Airway epithelial cell (primary cell): ENCODE measurements around the gene HLA-DOB. TPM values are rescaled to one million over a fixed set of nuclear protein-coding genes. Genes with fewer than 3 reads are reported as not detected.

Experiments used
- total RNA-seq: library from RNA; depleted of rRNA; stranded (reverse); fragments of >200 nt; gene quantifications from 2 replicates; pipeline ENCODE4 v1.2.3, GENCODE V29; 2015

HLA-DOB gene
- 1.5 and 2.2 TPM in 2 replicates for total RNA-seq

GRCh38 chr6:32816746-32817204 is at the start of gene HLA-DOB:
TSS of gene HLA-DOB (minus strand) at chr6:32817002. CDS start at chr6:32816951, 51 bp downstream.

GRCh38 chr6:32853541-32854375 is 37.0 kb upstream of the HLA-DOB start, which contains the start of the genes PSMB9 and TAP1:
TSS of gene PSMB9 (plus strand) at chr6:32854192. CDS start at chr6:32854230, 38 bp downstream.
TSS of gene TAP1 (minus strand) at chr6:32853704. CDS start at chr6:32853636, 68 bp downstream.

GRCh38 chr6:32843979-32844838 is 27.4 kb upstream of the HLA-DOB start, which contains the start of gene PSMB8:
TSS of gene PSMB8 (minus strand) at chr6:32844047. CDS start at chr6:32843996, 51 bp downstream.

GRCh38 chr6:32838114-32838958 is 21.5 kb upstream of the HLA-DOB start, which contains the start of gene TAP2:
TSS of gene TAP2 (minus strand) at chr6:32838739. CDS start at chr6:32838233, 506 bp downstream.

GRCh38 chr6:32763421-32763820 is 53.4 kb downstream of the HLA-DOB start, which contains the start of gene HLA-DQB2:
TSS of gene HLA-DQB2 (minus strand) at chr6:32763532. CDS start at chr6:32763470, 62 bp downstream.

Other genes with a start within 250 kb of the HLA-DOB start
- 0.14 TPM in 1 of 2 replicates, not detected in the other for gene HLA-DRB1, start 227.2 kb downstream of the HLA-DOB start, total RNA-seq
- gene HLA-DQA1, start 179.6 kb downstream of the HLA-DOB start, total RNA-seq: not detected in 2 replicates
- 0.21 and 2.0 TPM in 2 replicates for gene HLA-DQB1, start 150.3 kb downstream of the HLA-DOB start, total RNA-seq
- gene HLA-DQA2, start 75.6 kb downstream of the HLA-DOB start, total RNA-seq: not detected in 2 replicates
- gene HLA-DQB2, start 53.5 kb downstream of the HLA-DOB start, total RNA-seq: not detected in 2 replicates
- 16.2 and 16.4 TPM in 2 replicates for gene TAP2, start 21.7 kb upstream of the HLA-DOB start, total RNA-seq
- gene PSMB8, start 27.0 kb upstream of the HLA-DOB start, total RNA-seq: 18.8 and 20.0 TPM in 2 replicates
- gene TAP1, start 36.7 kb upstream of the HLA-DOB start, total RNA-seq: 27.2 and 28.7 TPM in 2 replicates
- 1.6 and 4.5 TPM in 2 replicates for gene PSMB9, start 37.2 kb upstream of the HLA-DOB start, total RNA-seq
- gene HLA-DMB, start 124.0 kb upstream of the HLA-DOB start, total RNA-seq: not detected in 2 replicates
- gene HLA-DMA, start 136.1 kb upstream of the HLA-DOB start, total RNA-seq: 0.28 and 1.6 TPM in 2 replicates
- 103 and 130 TPM in 2 replicates for gene BRD2, start 151.6 kb upstream of the HLA-DOB start, total RNA-seq
- 0.07 TPM in 1 of 2 replicates, not detected in the other for gene HLA-DOA, start 192.6 kb upstream of the HLA-DOB start, total RNA-seq